ENCODE results near the gene DENND5B.
"Not testable (repeated sequence)": the region's sequence is repeated elsewhere in the genome, so short reads cannot be mapped to it uniquely, and the experiment has no call there.

DENND5B gene

GRCh38 chr12:31514912-31515311 is 76.0 kb downstream of the DENND5B start:
- FAIRE-seq (no peak), DNase-seq (ENCODE audit: extremely low spot score, insufficient read length, low read depth) (no peak)

- DNase-seq (ENCODE audit: extremely low spot score, insufficient read length, low read depth) = no peak
- no peak for FAIRE-seq
Observed at GRCh38 chr12:31510034-31510433, 80.9 kb downstream of the DENND5B start.

DNA sequence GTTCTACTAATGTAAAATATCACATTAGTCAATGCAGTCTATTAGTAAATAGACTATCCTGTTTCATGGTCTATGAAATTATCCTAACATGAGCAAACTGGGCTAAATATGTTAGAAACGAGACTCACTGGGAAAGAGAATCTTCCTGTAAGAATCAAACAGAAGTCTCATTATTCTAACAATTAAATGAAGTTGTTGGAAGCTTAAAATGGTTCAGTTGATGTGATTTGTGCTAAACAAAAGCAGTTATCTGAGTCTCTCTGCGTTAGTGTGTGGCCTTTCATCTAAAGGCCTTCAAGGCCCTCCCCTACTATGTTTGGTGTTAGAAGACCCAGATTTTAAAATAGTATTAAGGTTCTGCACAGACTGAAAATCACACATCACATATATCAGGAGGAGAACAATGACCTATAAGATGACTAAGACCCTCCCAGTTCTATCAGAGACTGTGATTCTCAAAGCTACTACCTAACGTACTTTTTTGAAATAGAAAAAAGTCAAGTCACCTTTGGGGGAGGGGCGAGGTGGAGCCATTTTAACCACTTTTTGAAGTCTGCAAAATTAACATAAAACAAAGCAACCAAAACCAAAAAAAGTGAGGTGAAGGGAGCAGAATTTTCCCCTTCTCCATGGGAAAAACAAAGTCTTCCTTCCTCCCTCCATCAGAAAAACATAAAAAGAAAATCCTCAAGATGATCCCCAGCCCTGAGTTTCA is 82.3 kb downstream of the DENND5B start:
- FAIRE-seq (no peak), DNase-seq (ENCODE audit: extremely low spot score, insufficient read length, low read depth) (no peak)

- DNase-seq (ENCODE audit: extremely low spot score, insufficient read length, low read depth) = no peak
- no peak for FAIRE-seq
Observed at GRCh38 chr12:31507966-31508365, 83.0 kb downstream of the DENND5B start.

- no peak for FAIRE-seq
- no peak for DNase-seq (ENCODE audit: extremely low spot score, insufficient read length, low read depth)
Observed at GRCh38 chr12:31506515-31507306, 84.2 kb downstream of the DENND5B start.

GRCh38 chr12:31504625-31505222 is 86.2 kb downstream of the DENND5B start:
- FAIRE-seq (no peak), DNase-seq (ENCODE audit: extremely low spot score, insufficient read length, low read depth) (no peak)

- FAIRE-seq; DNase-seq (ENCODE audit: extremely low spot score, insufficient read length, low read depth): not testable (repeated sequence)
Observed at GRCh38 chr12:31501014-31501413, 89.9 kb downstream of the DENND5B start.

GRCh38 chr12:31499567-31499966 is 91.4 kb downstream of the DENND5B start:
- DNase-seq (ENCODE audit: extremely low spot score, insufficient read length, low read depth) (no peak), FAIRE-seq (no peak)

DNA sequence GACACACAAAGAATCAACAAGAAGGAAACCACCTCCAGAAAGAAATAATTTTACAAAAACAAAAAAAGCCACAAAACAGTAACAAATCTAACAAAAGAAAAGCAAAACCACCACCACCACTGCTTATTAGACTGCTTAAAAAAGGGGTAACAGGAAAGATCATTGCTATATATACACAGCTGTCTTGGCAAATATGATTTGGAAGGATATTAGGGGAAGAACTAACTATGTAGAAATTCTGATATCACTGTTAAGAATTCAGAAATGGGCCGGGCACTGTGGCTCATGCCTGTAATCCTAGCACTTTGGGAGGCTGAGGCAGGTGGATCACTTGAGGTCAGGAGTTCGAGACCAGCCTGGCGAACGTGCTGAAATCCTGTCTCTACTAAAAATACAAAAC is 92.5 kb downstream of the DENND5B start:
- FAIRE-seq (peak; percentile 52), DNase-seq (ENCODE audit: extremely low spot score, insufficient read length, low read depth) (no peak)

DNA sequence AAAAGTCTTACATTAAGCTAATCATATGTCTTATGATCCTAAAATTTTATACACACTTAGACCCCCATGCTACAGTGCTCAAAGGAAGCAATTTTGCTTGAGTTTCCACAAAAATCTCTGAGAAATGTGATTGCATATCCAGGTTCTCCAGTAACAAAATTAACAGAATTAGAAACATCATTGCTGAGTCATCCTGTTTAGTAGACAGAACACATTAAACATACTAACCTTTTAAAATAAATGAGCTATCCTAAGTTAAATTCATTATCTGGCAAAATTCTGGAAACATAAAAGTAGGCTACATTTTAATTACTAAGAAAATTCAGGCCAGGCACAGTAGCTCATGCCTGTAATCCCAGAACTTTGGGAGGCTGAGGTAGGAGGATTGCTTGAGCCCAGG is 94.7 kb downstream of the DENND5B start:
- FAIRE-seq (no peak), DNase-seq (ENCODE audit: extremely low spot score, insufficient read length, low read depth) (no peak)

DNA sequence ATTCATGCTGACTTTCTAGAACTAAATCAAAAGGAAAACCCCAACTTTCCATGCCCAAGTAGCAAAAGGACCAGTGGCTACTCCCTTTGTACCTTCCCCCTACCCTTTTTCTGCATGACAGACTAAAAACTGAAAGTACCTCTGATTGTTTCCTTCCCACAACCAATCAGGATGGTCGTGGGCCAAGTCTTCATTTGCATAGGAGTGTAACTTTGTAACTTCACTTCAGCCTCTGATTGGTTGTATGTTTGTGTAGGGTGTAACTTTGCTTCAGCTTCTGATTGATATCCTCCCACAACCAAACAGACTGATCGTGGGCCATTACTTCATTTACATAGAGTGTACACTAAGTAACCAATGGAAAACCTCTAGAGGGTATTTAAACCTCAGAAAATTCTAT is 96.5 kb downstream of the DENND5B start:
- no peak for FAIRE-seq
- DNase-seq (ENCODE audit: extremely low spot score, insufficient read length, low read depth) = no peak

DNA sequence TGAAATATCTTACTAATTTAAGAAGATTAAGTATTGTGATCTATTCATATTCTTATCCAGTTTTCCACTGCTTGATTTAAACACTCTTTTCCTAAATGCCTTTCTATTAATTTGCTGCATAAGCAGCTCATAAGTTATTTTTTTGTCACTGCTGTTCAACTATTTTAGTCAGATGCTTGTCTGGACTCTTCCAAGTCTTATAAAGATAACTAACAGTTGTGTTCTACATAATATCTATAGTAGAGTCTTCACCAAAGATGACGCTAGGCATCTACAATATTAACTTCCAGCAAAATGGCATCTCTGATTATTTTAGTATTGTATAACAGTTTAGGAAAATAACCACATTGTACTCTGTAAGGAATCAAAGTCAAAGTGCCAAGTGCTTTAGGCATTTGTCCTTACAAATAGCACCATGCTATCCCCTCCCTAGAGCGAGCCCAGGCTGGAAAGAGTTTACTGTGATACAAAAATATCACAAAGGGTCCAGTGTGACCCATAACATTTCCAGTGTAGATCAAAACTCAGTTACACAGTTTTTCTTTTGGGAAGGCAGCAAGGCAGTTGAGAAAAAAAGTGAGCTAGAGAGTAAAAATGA is 98.2 kb downstream of the DENND5B start:
- no peak for FAIRE-seq
- no peak for DNase-seq (ENCODE audit: extremely low spot score, insufficient read length, low read depth)

DNA sequence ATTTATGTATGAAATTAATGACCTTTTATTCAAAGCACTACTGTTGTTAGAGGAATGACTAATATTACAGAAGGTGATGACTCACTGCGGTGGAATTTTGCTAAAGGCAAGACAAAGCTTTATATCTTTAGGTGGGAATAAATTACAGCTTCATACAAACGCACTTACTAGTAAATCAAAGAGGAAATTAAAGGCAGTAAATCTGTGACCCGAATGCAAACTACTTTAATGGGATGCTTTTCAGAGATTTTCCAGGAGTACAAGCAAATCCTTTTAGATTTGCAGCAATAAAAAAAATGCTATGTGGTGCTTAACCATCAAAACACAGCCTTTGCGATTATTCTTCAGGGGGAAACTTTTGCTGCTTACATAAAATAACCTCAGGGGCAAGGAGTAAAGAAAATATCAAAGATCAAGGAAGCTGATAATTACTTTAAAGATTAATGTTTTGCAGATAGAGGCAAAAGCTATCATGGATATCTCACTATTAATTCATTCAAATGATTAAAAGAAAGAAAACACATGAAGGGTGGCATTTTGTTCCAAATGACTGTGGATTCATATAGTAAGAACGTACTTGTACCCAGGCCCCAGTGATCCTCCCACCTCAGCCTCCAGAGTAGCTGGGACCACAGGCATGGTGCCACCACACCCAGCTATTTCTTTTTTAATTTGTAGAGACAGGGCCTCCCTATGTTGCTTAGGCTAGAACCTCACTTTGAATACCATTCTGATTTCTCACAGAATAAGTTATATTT is 98.9 kb downstream of the DENND5B start:
- FAIRE-seq (no peak), DNase-seq (ENCODE audit: extremely low spot score, insufficient read length, low read depth) (no peak)

DNA sequence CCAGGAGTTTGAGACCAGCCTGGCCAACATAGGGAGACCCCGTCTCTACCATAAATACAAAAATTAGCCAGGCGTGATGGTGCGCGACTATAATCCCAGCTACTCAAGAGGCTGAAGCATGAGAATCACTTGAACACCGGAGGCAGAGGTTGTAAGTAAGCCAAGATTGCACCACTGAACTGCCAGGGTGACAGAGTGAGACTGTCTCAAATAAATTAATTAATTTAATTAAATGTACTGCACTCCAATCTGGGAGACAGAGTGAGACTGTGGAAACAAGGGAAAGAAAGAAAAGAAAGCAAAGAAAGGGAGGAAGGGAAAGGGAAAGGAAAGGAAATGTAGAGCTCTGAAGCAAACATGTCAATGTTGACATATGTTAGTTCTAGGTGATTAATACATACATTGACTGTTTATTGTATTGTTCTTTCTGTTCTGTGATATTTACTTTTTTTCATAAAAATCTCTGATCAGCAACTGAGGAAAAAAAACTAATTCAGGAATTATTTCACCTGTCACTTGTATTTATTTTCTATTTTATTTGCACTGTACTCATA is 99.6 kb downstream of the DENND5B start:
- no peak for FAIRE-seq
- DNase-seq (ENCODE audit: extremely low spot score, insufficient read length, low read depth) = no peak

- no peak for FAIRE-seq
- DNase-seq (ENCODE audit: extremely low spot score, insufficient read length, low read depth) = no peak
Observed at GRCh38 chr12:31488737-31489338, 102.1 kb downstream of the DENND5B start.

- no peak for DNase-seq (ENCODE audit: extremely low spot score, insufficient read length, low read depth)
- FAIRE-seq = no peak
Observed at GRCh38 chr12:31485571-31485970, 105.4 kb downstream of the DENND5B start.

GRCh38 chr12:31482816-31483215 is 108.1 kb downstream of the DENND5B start:
- DNase-seq (ENCODE audit: extremely low spot score, insufficient read length, low read depth) (no peak), FAIRE-seq (no peak)

- FAIRE-seq = no peak
Observed at GRCh38 chr12:31481415-31481814, 109.5 kb downstream of the DENND5B start.

DNA sequence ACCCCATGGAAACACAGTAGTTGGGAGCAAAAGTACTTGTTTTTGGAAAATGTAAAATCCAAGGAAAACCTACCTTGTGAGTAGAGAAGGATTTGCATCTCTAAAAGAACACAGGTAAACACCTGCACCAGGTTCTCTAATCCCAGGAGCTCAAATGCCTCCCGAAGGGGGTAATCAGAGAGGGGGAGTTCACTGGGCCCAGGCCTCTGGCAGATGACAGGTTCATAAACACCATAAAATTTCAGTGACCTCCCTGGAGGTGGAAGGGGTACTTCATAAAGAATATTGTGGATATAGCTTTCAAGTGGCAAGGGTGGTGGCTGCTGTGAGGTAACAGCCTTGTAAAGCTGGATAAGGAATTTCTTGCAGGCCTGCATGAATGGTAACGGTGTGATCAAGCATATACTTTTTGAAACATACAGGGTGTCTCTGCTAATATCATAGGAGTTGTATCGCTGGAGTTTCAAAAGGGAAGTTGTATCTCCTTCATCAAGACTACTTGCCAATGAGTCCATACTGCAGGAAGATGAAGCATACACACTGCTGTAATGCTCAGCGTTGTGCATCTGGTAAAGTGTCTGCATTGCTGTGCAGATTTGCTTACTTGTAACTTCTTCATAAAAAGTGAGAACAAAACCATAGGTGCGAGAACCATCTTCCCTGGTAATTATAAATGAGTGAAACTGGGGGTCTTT is 111.3 kb downstream of the DENND5B start:
- no peak for DNase-seq (ENCODE audit: extremely low spot score, insufficient read length, low read depth)
- FAIRE-seq = peak; percentile 86

More at GRCh38 chr12:31481415-31481814, 109.5 kb downstream of the DENND5B start:
- no peak for DNase-seq (ENCODE audit: extremely low spot score, insufficient read length, low read depth)
